GM12801 (cell line): ENCODE results near the gene UQCC2.

Experiments used
- CTCF ChIP-seq: IDR thresholded peaks from one replicate; pipeline ENCODE4 v1.5.1; 2011; ENCODE audit warnings: control low read depth; ENCODE audit not compliant: insufficient read length; ENCODE audit errors: extremely low read depth

Gene UQCC2

GRCh38 chr6:33679761-33680160 is 31.7 kb downstream of the UQCC2 start:
- TF ChIP-seq CTCF, result no peak

DNA sequence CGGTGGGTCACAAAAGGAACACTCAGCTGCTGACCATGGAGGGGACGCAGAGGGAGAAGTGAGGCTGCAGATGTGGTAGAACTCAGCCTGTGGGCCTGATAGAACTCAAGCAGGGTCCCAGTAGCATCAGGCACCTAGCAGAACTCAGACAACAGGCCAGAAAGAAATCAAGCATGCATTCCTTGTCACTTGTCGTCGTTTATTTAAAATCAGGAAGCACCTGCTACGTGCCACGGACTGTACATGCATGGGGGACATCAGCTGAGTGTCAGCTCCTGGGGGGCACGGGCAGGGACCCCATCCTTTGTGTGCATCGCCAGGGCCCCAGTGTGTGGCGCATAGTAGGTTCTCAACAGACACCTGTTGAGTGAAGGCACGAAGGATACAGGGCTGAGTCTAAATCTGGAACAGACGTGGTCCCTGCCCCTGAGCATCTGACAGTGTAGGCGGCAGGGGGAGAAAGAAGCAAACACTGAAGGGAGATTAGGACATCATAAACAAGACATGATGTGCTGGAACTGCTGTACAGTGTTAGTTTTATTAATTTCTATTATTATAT is 32.5 kb downstream of the UQCC2 start:
- TF ChIP-seq CTCF, result no peak

DNA sequence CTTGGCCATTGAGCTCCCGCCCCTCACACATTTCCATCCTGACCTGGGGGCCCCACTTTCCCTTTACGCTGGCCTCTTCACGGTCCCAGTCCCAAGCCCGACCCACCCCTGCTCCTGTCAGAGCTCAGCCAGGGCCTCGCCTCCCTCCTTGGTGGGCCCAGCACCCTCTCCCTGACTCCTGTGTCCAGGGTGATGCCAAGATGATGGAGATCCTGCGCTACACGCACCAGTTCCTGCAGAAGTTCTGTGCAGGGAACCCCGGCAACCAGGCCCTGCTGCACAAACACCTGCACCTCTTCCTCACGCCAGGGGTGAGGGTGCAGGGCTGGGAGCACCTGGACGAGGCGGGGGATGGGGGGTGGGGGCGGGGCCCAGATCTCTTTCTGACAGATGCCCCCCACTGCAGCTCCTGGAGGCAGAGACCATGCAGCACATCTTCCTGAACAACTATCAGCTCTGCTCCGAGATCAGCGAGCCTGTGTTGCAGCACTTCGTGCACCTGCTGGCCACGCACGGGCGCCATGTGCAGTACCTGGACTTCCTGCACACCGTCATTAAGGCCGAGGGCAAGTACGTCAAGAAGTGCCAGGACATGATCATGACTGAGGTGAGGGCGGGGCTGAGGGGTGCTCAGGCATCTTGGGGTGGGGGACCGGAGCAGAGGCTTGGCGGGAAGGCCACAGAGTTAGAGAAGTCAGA is 33.1 kb downstream of the UQCC2 start:
- TF ChIP-seq CTCF, result no peak

DNA sequence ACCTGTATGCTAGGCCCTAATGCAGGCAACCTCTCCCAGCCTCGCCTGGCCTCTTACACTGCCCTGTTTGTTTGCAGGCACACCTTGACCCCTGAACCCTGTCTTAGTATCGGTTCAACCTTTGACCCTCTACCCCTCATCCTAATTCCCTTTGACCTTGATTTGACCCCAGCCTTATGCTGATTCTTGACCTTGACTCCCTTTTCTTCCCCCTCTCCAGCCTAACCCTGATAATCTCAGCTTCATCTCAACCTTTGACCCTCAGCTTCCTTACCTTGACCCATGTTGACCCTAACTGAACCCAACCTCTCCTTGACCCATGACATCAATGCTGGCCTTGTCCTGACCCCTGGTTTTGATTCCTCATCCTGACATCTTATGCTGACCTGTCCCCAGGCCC is 33.8 kb downstream of the UQCC2 start:
- TF ChIP-seq CTCF, result no peak

- no peak for TF ChIP-seq CTCF
Measured at GRCh38 chr6:33677143-33677660, 34.3 kb downstream of the UQCC2 start.

- TF ChIP-seq CTCF, result no peak
Measured at GRCh38 chr6:33676416-33677142, 34.9 kb downstream of the UQCC2 start.

GRCh38 chr6:33675968-33676367 is 35.5 kb downstream of the UQCC2 start:
- TF ChIP-seq CTCF, result no peak
